OCI-LY7 (cell line): ENCODE measurements around the gene LINGO3. TPM values are rescaled to one million over a fixed set of nuclear protein-coding genes. Genes with fewer than 3 reads are reported as not detected.

ENCODE experiments used
- BruUV-seq: library from RNA; stranded (reverse); fragments of 400-500 nt; replicated peaks from 2 replicates; lab custom pipeline; 2021; lab: Mats Ljungman, UMichigan
- CTCF ChIA-PET: fragments of 300-600 bp; sonication (Branson Sonifier 250); formaldehyde crosslinking; loops from one replicate; lab custom pipeline; 2022; ENCODE audit warnings: antibody characterized with exemption; ENCODE audit not compliant: unreplicated experiment; lab: Charles Lee
- POLR2A ChIA-PET: fragments of 300-600 bp; sonication (Branson Sonifier 250); formaldehyde crosslinking; loops from one replicate; lab custom pipeline; 2022; ENCODE audit warnings: antibody characterized with exemption; lab: Charles Lee
- DNase-seq: peaks from one replicate; pipeline ENCODE4 v3.0.0-alpha.2; 2015; ENCODE audit warnings: low spot score
- H2AFZ ChIP-seq: fragments of 200-600 bp; sonication (generic), shearing (Covaris generic); 2 replicates; pipeline ENCODE4 v1.6.1; 2014; ENCODE audit warnings: mild to moderate bottlenecking, antibody characterized with exemption, low read length, moderate library complexity
- H3K27ac ChIP-seq: fragments of 200-600 bp; sonication (generic); 2 replicates; pipeline ENCODE4 v1.5.1; 2014; ENCODE audit warnings: mixed run types, low read depth, mild to moderate bottlenecking, moderate library complexity, low read length, inconsistent platforms; ENCODE audit not compliant: poor library complexity, severe bottlenecking
- H3K36me3 ChIP-seq: fragments of 200-600 bp; sonication (generic); 2 replicates; pipeline ENCODE4 v1.6.1; 2014; ENCODE audit warnings: mild to moderate bottlenecking, antibody characterized with exemption, low read length, moderate library complexity, mixed read lengths; ENCODE audit not compliant: insufficient read depth
- H3K4me1 ChIP-seq: fragments of 200-600 bp; sonication (generic); 2 replicates; pipeline ENCODE4 v1.5.1; 2014; ENCODE audit warnings: mild to moderate bottlenecking, low read length; ENCODE audit not compliant: insufficient read depth, poor library complexity, severe bottlenecking
- H3K4me2 ChIP-seq: fragments of 200-600 bp; sonication (generic); 2 replicates; pipeline ENCODE4 v1.6.1; 2014; ENCODE audit warnings: mild to moderate bottlenecking, low read length
- H3K4me3 ChIP-seq: fragments of 200-600 bp; sonication (generic); 2 replicates; pipeline ENCODE4 v1.5.1; 2014; ENCODE audit warnings: mild to moderate bottlenecking, low read depth, low read length; ENCODE audit not compliant: poor library complexity, severe bottlenecking
- H3K79me2 ChIP-seq: fragments of 200-600 bp; sonication (generic); 2 replicates; pipeline ENCODE4 v1.6.1; 2016; ENCODE audit warnings: low read depth, mild to moderate bottlenecking, low read length, moderate library complexity, mixed read lengths; ENCODE audit not compliant: insufficient read depth
- H3K9me2 ChIP-seq: fragments of 200-600 bp; sonication (generic); 2 replicates; pipeline ENCODE4 v1.6.1; 2016; ENCODE audit warnings: mild to moderate bottlenecking, low read length, mixed read lengths; ENCODE audit not compliant: insufficient read depth
- H3K9me3 ChIP-seq: fragments of 200-600 bp; sonication (generic); 2 replicates; pipeline ENCODE4 v1.6.1; 2014; ENCODE audit warnings: mild to moderate bottlenecking, mixed run types, low read length, mixed read lengths
- H4K20me1 ChIP-seq: fragments of 200-600 bp; sonication (generic); 2 replicates; pipeline ENCODE4 v1.6.1; 2014; ENCODE audit warnings: mild to moderate bottlenecking, antibody characterized with exemption, low read length, moderate library complexity, mixed read lengths; ENCODE audit not compliant: insufficient read depth
- EZH2phosphoT487 ChIP-seq: fragments of 200-600 bp; sonication (generic); IDR thresholded peaks from 2 replicates; pipeline ENCODE4 v1.6.1; 2018; ENCODE audit warnings: low read depth, borderline replicate concordance, mild to moderate bottlenecking, mixed run types, antibody characterized with exemption, low read length, moderate library complexity, mixed read lengths
- intact Hi-C: fragments of 100-400 bp; cut with micrococcal nuclease; formaldehyde crosslinking; loops from one replicate; pipeline ENCODE4 v1.10.0; 2022; ENCODE audit not compliant: unreplicated experiment
- total RNA-seq, 2 experiments: library from RNA; depleted of rRNA in 1 of 2; stranded (reverse); fragments of >200 nt in 1 of 2; shearing (Covaris generic) in 1 of 2; gene quantifications; 2 replicates each; pipeline ENCODE4 v1.2.3, GENCODE V29; 2014 to 2022
- TF ChIP-seq, protein P1 (sequence below): fragments of 200-600 bp; sonication (generic); conservative IDR thresholded peaks from 2 replicates; pipeline ENCODE4 v1.5.1; 2014; ENCODE audit warnings: mild to moderate bottlenecking, antibody characterized with exemption, low read length, moderate library complexity, mixed read lengths

The LINGO3 gene
- total RNA-seq, 2 experiments from 2014 or later, result 0.13 to 0.38 TPM

DNA sequence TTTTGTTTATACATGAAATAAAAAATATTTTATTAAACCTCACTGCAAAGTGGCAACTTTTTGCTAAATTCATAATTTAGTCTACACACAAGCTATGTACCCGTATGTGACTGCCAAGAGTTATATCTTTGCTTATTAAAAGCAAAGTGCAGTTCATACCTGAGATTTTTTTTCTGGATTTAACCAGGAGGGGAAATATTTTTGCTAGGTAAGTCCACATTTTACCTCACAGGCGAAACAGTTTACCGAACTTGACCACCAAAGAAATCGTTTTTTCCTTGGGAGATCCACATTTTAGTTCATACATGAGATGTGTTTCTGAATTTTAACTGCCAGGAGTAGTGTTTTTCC, 39.5 kb downstream of the LINGO3 start:
- peak overlapping the region; percentile 77; the same call in 1 of the 2 replicates for H2AFZ ChIP-seq
- POLR2A ChIA-PET, result interaction anchor here (1.0 kb wide), 1 partner anchor 9 kb away, joined by 7 read pairs; no protein-coding TSS in a partner anchor
- TSS peak; percentile 75 for BruUV-seq

DNA sequence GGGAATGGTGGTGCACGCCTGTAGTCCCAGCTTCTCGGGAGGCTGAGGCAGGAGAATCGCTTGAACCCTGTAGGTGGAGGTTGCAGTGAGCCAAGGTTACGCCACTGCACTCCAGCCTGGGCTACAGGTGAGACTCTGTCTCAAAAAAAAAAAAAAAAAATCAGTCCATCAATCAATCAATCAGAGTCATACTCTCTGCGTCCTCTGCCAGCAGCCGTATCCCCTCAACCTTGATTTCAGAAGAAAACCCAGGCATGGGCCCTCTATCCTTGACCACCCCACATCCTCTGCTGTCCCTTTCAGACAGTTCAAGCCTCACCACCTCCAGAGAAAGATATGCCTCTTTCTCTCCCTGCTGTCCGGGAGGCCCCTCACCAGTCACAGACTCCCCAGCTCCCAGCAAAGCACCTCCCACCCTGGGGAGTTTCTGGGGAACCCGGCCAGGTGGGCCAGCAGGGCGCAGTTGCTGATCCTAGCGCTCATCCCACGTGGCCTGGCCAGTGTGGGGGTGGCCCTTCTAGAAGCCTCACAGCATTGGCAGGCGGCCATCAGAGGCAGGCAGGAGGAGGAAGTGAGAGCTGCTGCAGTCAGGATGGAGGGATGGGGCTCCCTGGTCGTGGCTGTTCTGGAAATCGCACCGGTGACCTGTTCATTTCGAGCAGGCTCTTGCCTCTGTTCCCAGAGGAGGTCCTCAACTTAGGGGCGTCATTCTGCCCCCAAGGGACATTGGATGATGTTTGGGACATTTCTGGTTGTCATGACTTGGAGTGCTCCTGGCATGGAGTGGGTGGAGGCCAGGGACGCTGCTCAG, 41.6 kb downstream of the LINGO3 start:
- CTCF ChIA-PET, result interaction anchor here (0.6 kb wide), 1 partner anchor 20 kb away, joined by 3 read pairs; no protein-coding TSS in a partner anchor
- Histone ChIP-seq H3K4me1 (peaks cover 40% of the 10 kb centered on the region), H3K36me3 (peaks cover 18% of the 10 kb centered on the region), H3K79me2 (peaks cover 27% of the 10 kb centered on the region), H3K4me2 (peak overlapping the region; percentile 51), H3K9me3 (0 out of 2 replicates have a peak, but pooled peaks cover 2% of the 10 kb centered on the region), H3K27ac (peak overlapping the region; percentile 26), H4K20me1 (peaks cover 4% of the 10 kb centered on the region; the same call in 1 of the 2 replicates), H3K4me3 (peak overlapping the region; percentile 1), H2AFZ (peak overlapping the region; percentile 89), H3K9me2 (no peaks in the 10 kb centered on the region)
- intact Hi-C loops, result no loop called here
- BruUV-seq, result no TSS peak
- DNase-seq, result peak; percentile 67
- POLR2A ChIA-PET, result interaction anchor here (0.7 kb wide), 2 partner anchors 93 to 128 kb away, joined by 3 to 4 read pairs; no protein-coding TSS in a partner anchor
- TF ChIP-seq, protein P1, sequence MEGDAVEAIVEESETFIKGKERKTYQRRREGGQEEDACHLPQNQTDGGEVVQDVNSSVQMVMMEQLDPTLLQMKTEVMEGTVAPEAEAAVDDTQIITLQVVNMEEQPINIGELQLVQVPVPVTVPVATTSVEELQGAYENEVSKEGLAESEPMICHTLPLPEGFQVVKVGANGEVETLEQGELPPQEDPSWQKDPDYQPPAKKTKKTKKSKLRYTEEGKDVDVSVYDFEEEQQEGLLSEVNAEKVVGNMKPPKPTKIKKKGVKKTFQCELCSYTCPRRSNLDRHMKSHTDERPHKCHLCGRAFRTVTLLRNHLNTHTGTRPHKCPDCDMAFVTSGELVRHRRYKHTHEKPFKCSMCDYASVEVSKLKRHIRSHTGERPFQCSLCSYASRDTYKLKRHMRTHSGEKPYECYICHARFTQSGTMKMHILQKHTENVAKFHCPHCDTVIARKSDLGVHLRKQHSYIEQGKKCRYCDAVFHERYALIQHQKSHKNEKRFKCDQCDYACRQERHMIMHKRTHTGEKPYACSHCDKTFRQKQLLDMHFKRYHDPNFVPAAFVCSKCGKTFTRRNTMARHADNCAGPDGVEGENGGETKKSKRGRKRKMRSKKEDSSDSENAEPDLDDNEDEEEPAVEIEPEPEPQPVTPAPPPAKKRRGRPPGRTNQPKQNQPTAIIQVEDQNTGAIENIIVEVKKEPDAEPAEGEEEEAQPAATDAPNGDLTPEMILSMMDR, result no peak
- TF ChIP-seq EZH2phosphoT487, result no peak

More for the DNA sequence above, 39.5 kb downstream of the LINGO3 start:
- H3K9me3 ChIP-seq, result no peaks in the 10 kb centered on the region
- H3K4me3 ChIP-seq, result peak overlapping the region; percentile 87
- no peak for DNase-seq
- peak overlapping the region; percentile 82 for H3K4me2 ChIP-seq
- peaks cover 48% of the 10 kb centered on the region for H3K79me2 ChIP-seq
- intact Hi-C loops, result no loop called here
- CTCF ChIA-PET, result no interaction called here
- H4K20me1 ChIP-seq, result peaks cover 4% of the 10 kb centered on the region; the same call in 1 of the 2 replicates
- H3K27ac ChIP-seq, result peak overlapping the region; percentile 25
- no peak for TF ChIP-seq EZH2phosphoT487
- TF ChIP-seq, protein P1, result no peak
- H3K36me3 ChIP-seq, result peaks cover 37% of the 10 kb centered on the region
- no peaks in the 10 kb centered on the region for H3K9me2 ChIP-seq
- peaks cover 50% of the 10 kb centered on the region for H3K4me1 ChIP-seq
